BE2C (cell line): Measurements from ENCODE around the gene FOXL1.

ENCODE experiments used
- DNase-seq: peaks from one replicate; pipeline ENCODE4 v3.0.0-alpha.2; 2020
- H3K27me3 ChIP-seq: fragments of 250-450 bp; sonication (Bioruptor Pico); 2 replicates; pipeline ENCODE4 v1.5.1; 2020; ENCODE audit warnings: mild to moderate bottlenecking
- H3K36me3 ChIP-seq: fragments of 250-450 bp; sonication (Bioruptor Pico); 2 replicates; pipeline ENCODE4 v1.5.1; 2020; ENCODE audit warnings: mild to moderate bottlenecking
- H3K4me1 ChIP-seq: fragments of 250-450 bp; sonication (Bioruptor Pico); 2 replicates; pipeline ENCODE4 v1.5.1; 2020
- H3K4me3 ChIP-seq: 2 replicates; pipeline ENCODE4 v1.5.1; 2011; ENCODE audit warnings: low read depth, low read length
- H3K9me3 ChIP-seq: fragments of 250-450 bp; sonication (Bioruptor Pico); 2 replicates; pipeline ENCODE4 v1.5.1; 2020
- CTCF ChIP-seq: IDR thresholded peaks from 2 replicates; pipeline ENCODE4 v1.5.1; 2012; ENCODE audit warnings: mild to moderate bottlenecking, low read depth, low read length

FOXL1 gene

GRCh38 chr16:86545954-86546637 is 32.3 kb upstream of the FOXL1 start:
- Histone ChIP-seq H3K36me3 (peaks cover 15% of the 10 kb centered on the region), H3K4me3 (no peak overlapping the region), H3K4me1 (no peaks in the 10 kb centered on the region), H3K27me3 (no peaks in the 10 kb centered on the region), H3K9me3 (no peaks in the 10 kb centered on the region)
- no peak for TF ChIP-seq CTCF
- DNase-seq, result no peak

- Histone ChIP-seq H3K27me3 (no peaks in the 10 kb centered on the region), H3K36me3 (peaks cover 10% of the 10 kb centered on the region), H3K9me3 (no peaks in the 10 kb centered on the region), H3K4me1 (no peaks in the 10 kb centered on the region), H3K4me3 (no peak overlapping the region)
- no peak for TF ChIP-seq CTCF
- DNase-seq, result no peak
Measured at GRCh38 chr16:86546638-86547013, 31.7 kb upstream of the FOXL1 start.

- DNase-seq, result no peak
- Histone ChIP-seq H3K4me3 (no peak overlapping the region), H3K4me1 (no peaks in the 10 kb centered on the region), H3K9me3 (no peaks in the 10 kb centered on the region), H3K27me3 (no peaks in the 10 kb centered on the region), H3K36me3 (peaks cover 7% of the 10 kb centered on the region)
- no peak for TF ChIP-seq CTCF
Measured at GRCh38 chr16:86547286-86547685, 31.1 kb upstream of the FOXL1 start.

GRCh38 chr16:86549076-86549892 is 29.1 kb upstream of the FOXL1 start:
- no peaks in the 10 kb centered on the region; the same call in 1 of the 2 replicates for H3K4me1 ChIP-seq
- no peak for TF ChIP-seq CTCF
- 0 out of 2 replicates have a peak, but pooled peaks cover 2% of the 10 kb centered on the region for H3K9me3 ChIP-seq
- H3K27me3 ChIP-seq, result no peaks in the 10 kb centered on the region
- no peak overlapping the region for H3K4me3 ChIP-seq
- H3K36me3 ChIP-seq, result peaks cover 7% of the 10 kb centered on the region
- no peak for DNase-seq

GRCh38 chr16:86549893-86550190 is 28.5 kb upstream of the FOXL1 start:
- no peak for DNase-seq
- 0 out of 2 replicates have a peak, but pooled peaks cover 2% of the 10 kb centered on the region for H3K9me3 ChIP-seq
- no peaks in the 10 kb centered on the region for H3K27me3 ChIP-seq
- no peak overlapping the region for H3K4me3 ChIP-seq
- H3K36me3 ChIP-seq, result peaks cover 3% of the 10 kb centered on the region; the same call in 1 of the 2 replicates
- H3K4me1 ChIP-seq, result no peaks in the 10 kb centered on the region; the same call in 1 of the 2 replicates
- TF ChIP-seq CTCF, result no peak

- Histone ChIP-seq H3K36me3 (peaks cover 3% of the 10 kb centered on the region; the same call in 1 of the 2 replicates), H3K27me3 (no peaks in the 10 kb centered on the region), H3K9me3 (0 out of 2 replicates have a peak, but pooled peaks cover 2% of the 10 kb centered on the region), H3K4me3 (no peak overlapping the region), H3K4me1 (no peaks in the 10 kb centered on the region; the same call in 1 of the 2 replicates)
- no peak for DNase-seq
- no peak for TF ChIP-seq CTCF
Measured at GRCh38 chr16:86550281-86550680, 28.1 kb upstream of the FOXL1 start.
